GM21825 (cell line): ENCODE results near the gene TAOK1.
A peak's percentile ranks its signal among the peaks of the same experiment; 100 is the strongest.

ENCODE experiments used
- ATAC-seq: cut with Tn5 transposase; IDR thresholded peaks from one replicate; pipeline ENCODE4 v1.9.1; 2021; ENCODE audit warnings: mild to moderate bottlenecking, moderate library complexity; ENCODE audit not compliant: unreplicated experiment

Gene TAOK1

DNA sequence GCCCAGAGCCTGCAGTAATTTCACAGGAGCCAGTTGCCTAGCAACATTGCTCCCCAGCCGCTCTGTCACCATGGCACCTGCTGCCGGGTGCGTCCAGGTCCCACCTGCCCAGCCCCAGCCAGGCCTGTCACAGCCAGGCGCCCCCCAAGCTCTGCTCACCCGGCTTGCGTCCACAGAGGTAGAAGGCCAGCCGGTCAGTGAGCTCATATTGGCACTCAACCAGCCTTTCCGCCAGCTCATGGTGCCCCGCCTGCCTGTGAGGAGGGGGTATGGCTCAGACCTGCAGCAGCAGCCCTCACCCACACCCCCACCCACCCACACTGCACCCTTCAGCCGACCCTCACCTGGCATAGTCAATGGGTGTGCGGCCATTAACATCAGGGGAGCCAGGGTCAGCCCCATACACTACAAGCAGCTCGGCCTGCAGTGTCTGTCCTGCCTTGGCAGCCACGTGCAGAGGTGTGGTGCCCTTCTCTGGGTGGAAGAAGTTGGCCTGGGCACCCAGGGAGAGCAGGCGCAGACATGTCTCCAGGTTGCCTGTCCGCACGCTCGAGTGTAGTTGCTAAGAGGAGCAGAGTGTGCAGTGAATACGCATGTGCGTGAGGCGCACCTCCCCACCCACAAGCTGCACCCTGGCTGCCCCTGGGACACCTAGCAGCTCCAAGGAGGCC is 191.6 kb downstream of the TAOK1 start:
- no peak for ATAC-seq

GRCh38 chr17:29582254-29582765 is 192.1 kb downstream of the TAOK1 start:
- no peak for ATAC-seq

GRCh38 chr17:29582772-29583171 is 192.6 kb downstream of the TAOK1 start:
- no peak for ATAC-seq

- ATAC-seq: no peak
Measured at GRCh38 chr17:29583324-29584248, 193.4 kb downstream of the TAOK1 start.

GRCh38 chr17:29584452-29585079 is 194.4 kb downstream of the TAOK1 start:
- no peak for ATAC-seq

- no peak for ATAC-seq
Measured at GRCh38 chr17:29585080-29585751, 195.1 kb downstream of the TAOK1 start.

GRCh38 chr17:29586676-29587469 is 196.7 kb downstream of the TAOK1 start:
- no peak for ATAC-seq

DNA sequence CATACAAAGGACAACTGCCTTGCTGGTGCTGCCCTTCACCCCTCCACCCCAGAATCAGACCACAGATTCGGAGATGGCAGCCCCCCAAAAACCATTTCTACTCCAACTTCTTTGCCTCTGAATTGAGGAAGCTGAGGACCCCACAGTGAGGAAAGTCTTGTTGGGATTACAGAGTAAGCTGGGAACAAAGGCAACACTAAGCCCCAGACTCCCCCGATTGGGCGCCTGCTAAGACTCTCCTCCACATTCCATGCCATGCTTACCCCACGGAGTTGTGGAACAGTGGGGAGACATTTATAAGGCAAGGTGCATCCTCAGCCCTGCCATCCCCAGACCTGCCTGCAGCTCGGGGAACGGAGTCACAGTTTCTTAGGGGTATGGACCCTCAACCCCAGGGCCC is 197.4 kb downstream of the TAOK1 start:
- ATAC-seq: no peak

- no peak for ATAC-seq
Measured at GRCh38 chr17:29588017-29588561, 197.9 kb downstream of the TAOK1 start.

GRCh38 chr17:29588562-29589411 is 198.6 kb downstream of the TAOK1 start:
- ATAC-seq: peak; percentile 12

- ATAC-seq: peak; percentile 51
Measured at GRCh38 chr17:29589524-29590410, 199.6 kb downstream of the TAOK1 start, which contains the start of gene GIT1. Gene GIT1 (minus strand): TSS chr17:29589648. CDS start chr17:29589378, 270 bp downstream.

- ATAC-seq: no peak
Measured at GRCh38 chr17:29590411-29591145, 200.4 kb downstream of the TAOK1 start.

GRCh38 chr17:29591146-29591736 is 201.1 kb downstream of the TAOK1 start:
- no peak for ATAC-seq

DNA sequence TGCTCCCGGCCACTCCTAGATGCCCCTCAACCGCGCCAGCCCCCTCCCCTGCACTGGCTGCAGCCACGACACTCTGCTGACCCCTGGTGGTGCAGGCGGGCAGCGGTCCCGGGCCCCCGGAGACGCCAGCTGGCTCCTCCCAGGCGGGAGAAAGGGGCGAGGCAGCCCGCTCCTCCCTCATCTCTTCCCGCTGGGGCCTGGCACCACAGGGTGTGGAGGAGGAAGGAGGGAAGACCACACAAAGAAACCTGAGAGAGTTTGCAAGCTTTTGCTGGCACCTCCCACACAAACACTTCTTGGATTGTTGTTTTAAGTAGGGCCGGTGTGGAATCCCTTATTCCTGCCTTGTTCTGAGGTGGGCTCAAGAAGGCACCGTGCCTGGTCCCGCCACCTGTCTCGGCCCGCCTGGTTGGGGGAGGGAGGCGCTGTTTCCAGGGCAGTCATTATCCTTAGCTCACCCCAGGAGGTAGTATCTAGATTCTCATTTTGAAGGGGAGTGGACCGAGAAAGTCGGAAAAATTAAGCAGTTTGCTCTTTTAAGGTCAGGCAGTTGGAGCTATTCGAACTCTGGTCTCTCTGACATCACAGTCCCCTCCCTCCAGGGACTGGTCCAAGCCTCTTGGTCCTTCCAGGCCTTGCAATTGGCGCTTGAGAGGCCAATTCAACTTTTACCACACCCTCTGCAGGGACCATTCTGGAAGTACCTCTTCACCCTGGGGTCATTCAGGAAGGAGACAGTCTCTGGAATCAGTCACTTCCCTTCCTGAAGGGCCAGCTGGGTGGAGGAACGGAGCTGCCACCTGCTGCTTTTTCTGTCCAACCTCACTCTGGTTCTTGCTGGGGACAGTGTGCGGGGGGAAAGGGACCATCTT is 201.8 kb downstream of the TAOK1 start:
- ATAC-seq: no peak

DNA sequence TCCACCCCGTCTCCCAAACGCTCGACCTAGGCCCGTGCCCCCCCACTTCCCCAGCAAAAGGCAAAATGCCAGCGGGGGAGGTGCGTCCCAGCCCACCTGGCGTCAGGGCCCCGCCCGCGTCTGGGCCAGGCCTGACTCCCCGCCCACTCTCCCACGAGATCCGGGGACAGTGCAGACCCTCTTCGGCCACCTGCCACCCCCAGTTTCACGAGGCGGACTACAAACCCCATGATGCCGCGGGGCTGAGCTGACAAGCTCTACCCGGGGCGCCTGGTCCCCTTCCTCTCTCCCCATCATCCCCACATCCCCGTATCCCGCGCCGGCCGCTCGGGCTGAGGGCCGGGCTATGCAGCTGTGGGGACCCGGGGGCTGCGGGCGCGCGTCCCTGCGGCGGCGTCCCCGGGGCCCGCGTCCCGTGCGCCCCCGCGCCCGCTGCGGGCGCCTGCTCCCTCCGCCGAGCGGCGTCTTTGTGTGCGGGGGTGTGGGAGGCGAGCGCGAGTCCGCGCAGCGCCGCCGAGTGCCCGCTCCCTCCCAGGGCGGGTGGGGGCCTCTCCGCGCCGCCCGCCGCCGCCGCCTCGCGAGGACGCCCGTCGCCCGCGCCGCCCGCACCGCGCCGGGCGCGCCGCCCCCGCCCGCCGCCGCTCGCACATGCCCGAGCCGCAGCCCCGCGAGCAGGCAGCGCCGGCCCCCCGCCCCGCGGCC is 202.8 kb downstream of the TAOK1 start, which contains the start of gene ANKRD13B:
Gene ANKRD13B, plus strand, starts transcription at position 283 of the 702 bp plus-strand sequence. CDS start 490 bp downstream, outside the sequence.
- ATAC-seq: no peak
